GM21390 (cell line): ENCODE measurements around the gene HMMR.
A peak's percentile ranks its signal among the peaks of the same experiment; 100 is the strongest.
"Not testable (repeated sequence)": the region's sequence is repeated elsewhere in the genome, so short reads cannot be mapped to it uniquely, and the experiment has no call there.

Experiments used
- ATAC-seq: cut with Tn5 transposase; IDR thresholded peaks from one replicate; pipeline ENCODE4 v1.9.1; 2021; ENCODE audit not compliant: unreplicated experiment

HMMR gene

GRCh38 chr5:163505368-163506094, 45.1 kb downstream of the HMMR start, which contains the start of gene MAT2B:
TSS of gene MAT2B (plus strand) at chr5:163505619. CDS start at chr5:163505687, 68 bp downstream.
- ATAC-seq: peak; percentile 84

GRCh38 chr5:163506095-163506457, 45.6 kb downstream of the HMMR start:
- ATAC-seq: peak; percentile 10

GRCh38 chr5:163506726-163507125, 46.3 kb downstream of the HMMR start:
- no peak for ATAC-seq

GRCh38 chr5:163508753-163509152, 48.3 kb downstream of the HMMR start:
- no peak for ATAC-seq

GRCh38 chr5:163509291-163509951, 49.0 kb downstream of the HMMR start:
- ATAC-seq: no peak

- no peak for ATAC-seq
These were observed 52.1 kb downstream of the HMMR start for GRCh38 chr5:163512526-163512925.

GRCh38 chr5:163525096-163525495, 64.7 kb downstream of the HMMR start:
- ATAC-seq: no peak

- no peak for ATAC-seq
These were observed 69.3 kb downstream of the HMMR start for GRCh38 chr5:163529698-163530097.

- ATAC-seq: no peak
These were observed 70.8 kb downstream of the HMMR start for GRCh38 chr5:163531272-163531671.

- no peak for ATAC-seq
These were observed 72.0 kb downstream of the HMMR start for GRCh38 chr5:163532171-163533084.

GRCh38 chr5:163533223-163533622, 72.8 kb downstream of the HMMR start:
- no peak for ATAC-seq

- no peak for ATAC-seq
These were observed 74.2 kb downstream of the HMMR start for GRCh38 chr5:163534492-163535094.

- ATAC-seq: no peak
These were observed 74.9 kb downstream of the HMMR start for GRCh38 chr5:163535290-163535689.

GRCh38 chr5:163536442-163536841, 76.0 kb downstream of the HMMR start:
- ATAC-seq: not testable (repeated sequence)

- ATAC-seq: no peak
These were observed 80.3 kb downstream of the HMMR start for GRCh38 chr5:163540696-163541095.
